GM19395 (cell line): ENCODE measurements around the gene ATP1A4.

Source experiments
- ATAC-seq: cut with Tn5 transposase; IDR thresholded peaks from one replicate; pipeline ENCODE4 v1.9.1; 2021; ENCODE audit warnings: mild to moderate bottlenecking, moderate library complexity; ENCODE audit not compliant: unreplicated experiment

Gene ATP1A4

DNA sequence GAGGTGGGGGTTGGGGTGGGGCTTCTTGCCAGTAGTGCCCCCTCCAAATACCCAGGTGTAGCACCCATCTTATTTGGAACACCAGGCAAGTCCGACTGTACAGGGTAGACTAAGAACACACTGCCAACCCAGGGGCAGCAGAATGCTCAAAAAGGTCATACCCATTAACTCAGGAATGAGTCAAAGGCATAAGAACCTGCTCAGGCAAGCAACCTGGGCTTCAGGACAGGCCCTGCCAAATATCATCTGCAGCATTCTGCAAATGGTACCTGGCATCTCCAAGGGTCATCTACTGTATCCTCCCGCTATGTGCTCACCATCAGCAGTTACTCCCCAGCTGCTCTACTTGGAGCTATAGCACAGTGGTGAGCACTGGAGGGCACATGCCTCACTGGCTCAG lies 73.2 kb downstream of the ATP1A4 start:
- ATAC-seq: no peak

DNA sequence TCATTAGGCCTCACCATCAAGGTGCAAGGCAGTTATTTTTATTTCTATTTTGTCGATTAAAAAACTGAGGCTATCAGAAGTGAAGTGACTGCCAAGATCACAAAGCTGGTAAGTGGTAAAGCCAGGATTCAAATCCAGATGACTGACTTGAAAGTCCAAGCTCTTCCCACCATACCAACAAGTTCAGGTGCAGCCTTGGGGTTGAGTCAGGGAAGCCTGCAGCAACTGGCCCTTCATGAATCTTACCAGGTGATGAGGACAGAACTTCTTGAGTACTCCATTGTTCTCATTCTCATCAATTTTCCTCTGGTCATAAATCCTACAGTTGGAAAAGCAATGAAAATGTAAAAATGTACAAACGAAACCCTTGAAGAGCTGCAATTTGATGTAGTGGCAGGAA lies 73.9 kb downstream of the ATP1A4 start:
- no peak for ATAC-seq

DNA sequence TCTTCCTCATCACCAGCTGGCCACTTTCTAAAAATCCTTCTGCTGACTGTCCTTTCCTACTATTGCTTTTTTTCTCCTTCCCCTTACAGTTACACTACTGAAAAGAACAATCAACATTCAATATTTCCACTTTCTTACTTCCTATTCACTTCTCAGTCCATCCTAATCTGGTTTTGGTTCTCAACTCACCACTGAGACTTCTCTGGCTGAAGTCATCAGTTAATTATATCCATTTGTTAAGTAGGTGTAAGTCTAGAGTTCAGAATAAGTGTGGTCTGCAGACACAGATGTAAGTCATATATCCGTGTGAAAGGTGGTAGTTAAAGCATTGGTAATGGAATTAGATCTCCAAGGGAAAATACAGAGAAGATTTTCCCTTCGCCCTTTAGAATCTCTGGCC lies 75.2 kb downstream of the ATP1A4 start:
- ATAC-seq: no peak

DNA sequence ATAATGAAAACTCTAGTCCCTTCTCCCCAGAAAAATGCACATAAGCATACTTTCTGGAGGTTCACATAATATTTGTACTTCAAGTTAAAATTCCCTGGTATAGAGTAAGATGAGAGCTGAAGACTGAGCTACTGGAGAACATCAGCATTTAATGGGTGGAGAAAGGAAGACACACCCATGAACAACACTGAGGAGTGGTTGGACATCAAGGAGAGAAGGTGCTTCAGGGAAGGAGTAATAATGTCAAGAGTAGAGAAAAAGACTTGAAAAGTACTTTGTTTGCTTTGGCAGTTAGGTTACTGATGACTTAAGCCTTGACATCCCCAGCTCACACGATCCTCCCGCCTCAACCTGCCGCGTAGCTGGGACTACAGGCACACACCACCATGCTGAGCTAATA lies 75.6 kb downstream of the ATP1A4 start:
- ATAC-seq: no peak

DNA sequence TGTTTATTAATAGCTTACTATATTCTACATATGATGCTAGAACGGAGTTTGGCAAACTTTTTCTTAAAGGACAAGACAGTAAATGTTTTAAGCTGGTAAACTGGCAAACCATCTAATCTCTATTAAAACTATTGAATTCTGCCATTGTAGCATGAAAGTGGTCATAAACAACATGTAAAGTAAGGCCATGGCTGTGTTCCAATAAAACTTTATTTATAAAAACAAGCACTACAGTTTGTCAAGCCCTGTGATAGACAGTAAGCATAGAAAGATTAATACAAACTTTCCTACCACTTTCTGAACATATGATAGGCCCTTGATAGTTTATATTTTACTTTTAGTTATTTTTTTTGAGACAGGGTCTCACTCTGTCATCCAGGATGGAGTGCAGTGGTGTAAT lies 76.2 kb downstream of the ATP1A4 start:
- ATAC-seq: no peak

DNA sequence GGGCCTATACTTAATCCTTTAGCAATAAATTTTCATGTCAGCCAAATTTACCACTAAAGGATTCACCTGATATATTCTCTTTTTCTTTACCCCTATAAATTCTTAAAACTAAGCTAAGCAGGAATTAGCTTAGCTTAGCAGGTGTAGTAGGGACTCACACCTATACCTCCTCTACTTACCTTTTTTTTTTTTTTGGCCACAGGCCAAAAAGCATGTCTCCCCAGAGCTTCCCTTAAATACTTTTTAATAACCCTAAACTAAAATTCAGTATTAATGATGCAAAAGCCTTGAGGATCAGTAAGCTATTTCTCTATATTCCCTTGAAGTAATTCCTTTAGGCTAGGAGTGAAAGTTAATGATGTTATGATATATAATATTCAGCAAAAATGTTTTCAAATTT lies 77.0 kb downstream of the ATP1A4 start:
- ATAC-seq: no peak

DNA sequence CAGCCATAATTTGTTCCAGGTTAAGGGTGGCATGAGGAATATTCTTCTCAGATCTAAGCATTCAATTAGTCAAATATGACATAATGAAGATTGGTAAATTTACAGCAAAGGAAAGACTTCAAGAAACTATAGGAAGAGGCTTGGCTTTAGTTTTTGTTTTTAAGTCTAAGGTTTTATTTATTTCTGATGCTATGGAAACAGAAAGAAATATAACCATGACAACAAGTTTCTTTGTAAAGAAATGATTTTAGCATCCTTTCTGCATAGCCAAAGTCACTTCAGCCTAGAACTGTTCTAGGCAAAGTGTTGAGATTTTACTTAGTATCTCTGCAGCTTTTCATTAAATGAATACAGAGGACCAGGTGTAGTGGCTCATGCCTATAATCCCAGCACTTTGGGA lies 81.5 kb downstream of the ATP1A4 start:
- no peak for ATAC-seq
